ACC112 (cell line): ENCODE measurements around the gene PPFIA3.
"Not testable (repeated sequence)": the region's sequence is repeated elsewhere in the genome, so short reads cannot be mapped to it uniquely, and the experiment has no call there.

Experiments
- H2AFZ ChIP-seq: fragments of 200-600 bp; sonication (generic); one replicate; pipeline ENCODE4 v1.6.0; 2017; ENCODE audit warnings: antibody characterized with exemption, low read length; ENCODE audit not compliant: unreplicated experiment
- H3K27ac ChIP-seq: fragments of 200-600 bp; sonication (generic); 2 replicates; pipeline ENCODE4 v1.5.1; 2014; ENCODE audit warnings: low read depth, mild to moderate bottlenecking, antibody characterized with exemption, low read length, moderate library complexity
- H3K27me3 ChIP-seq: fragments of 200-600 bp; sonication (generic); 2 replicates; pipeline ENCODE4 v1.6.1; 2014; ENCODE audit warnings: mild to moderate bottlenecking, antibody characterized with exemption, low read length, moderate library complexity, mixed read lengths; ENCODE audit not compliant: insufficient read depth
- H3K36me3 ChIP-seq: fragments of 200-600 bp; sonication (generic); 2 replicates; pipeline ENCODE4 v1.6.1; 2016; ENCODE audit warnings: mild to moderate bottlenecking, antibody characterized with exemption, low read length, moderate library complexity, mixed read lengths; ENCODE audit not compliant: insufficient read depth
- H3K4me1 ChIP-seq: fragments of 200-600 bp; sonication (generic); one replicate; pipeline ENCODE4 v1.6.1; 2016; ENCODE audit warnings: low read length, mixed read lengths; ENCODE audit not compliant: insufficient read depth, unreplicated experiment, control insufficient read depth
- H3K4me3 ChIP-seq: fragments of 200-600 bp; sonication (generic); 2 replicates; pipeline ENCODE4 v1.5.1; 2014; ENCODE audit warnings: mild to moderate bottlenecking, low read depth, low read length
- H3K79me2 ChIP-seq: fragments of 200-600 bp; sonication (generic); one replicate; pipeline ENCODE4 v1.6.0; 2016; ENCODE audit warnings: low read length; ENCODE audit not compliant: control insufficient read depth, unreplicated experiment, insufficient read depth

PPFIA3 gene

GRCh38 chr19:49165865-49166301 is 46.5 kb downstream of the PPFIA3 start:
- H3K27ac ChIP-seq: no peak overlapping the region
- H3K36me3 ChIP-seq: no peaks in the 10 kb centered on the region
- H3K79me2 ChIP-seq: no peaks in the 10 kb centered on the region
- H3K27me3 ChIP-seq: no peaks in the 10 kb centered on the region
- H3K4me1 ChIP-seq: peaks cover 5% of the 10 kb centered on the region
- no peak overlapping the region for H2AFZ ChIP-seq
- H3K4me3 ChIP-seq: no peak overlapping the region

DNA sequence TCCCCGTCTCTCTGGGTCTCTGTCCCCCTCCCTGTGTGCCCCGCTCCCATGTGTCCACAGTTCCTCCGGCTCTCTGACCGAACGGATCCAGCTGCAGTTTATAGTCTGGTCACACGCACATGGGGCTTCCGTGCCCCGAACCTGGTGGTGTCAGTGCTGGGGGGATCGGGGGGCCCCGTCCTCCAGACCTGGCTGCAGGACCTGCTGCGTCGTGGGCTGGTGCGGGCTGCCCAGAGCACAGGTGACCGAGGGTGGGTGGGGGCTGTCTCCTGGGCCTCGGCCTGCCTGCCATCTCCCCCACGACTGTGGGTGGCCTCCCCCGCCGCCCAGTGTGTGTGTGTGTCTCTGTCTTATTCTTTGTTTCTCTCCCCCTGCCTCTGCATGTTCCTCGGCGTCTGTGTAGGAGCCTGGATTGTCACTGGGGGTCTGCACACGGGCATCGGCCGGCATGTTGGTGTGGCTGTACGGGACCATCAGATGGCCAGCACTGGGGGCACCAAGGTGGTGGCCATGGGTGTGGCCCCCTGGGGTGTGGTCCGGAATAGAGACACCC is 48.6 kb downstream of the PPFIA3 start:
- H3K27ac ChIP-seq: no peak overlapping the region
- no peaks in the 10 kb centered on the region for H3K27me3 ChIP-seq
- H2AFZ ChIP-seq: no peak overlapping the region
- H3K4me3 ChIP-seq: no peak overlapping the region
- H3K79me2 ChIP-seq: no peaks in the 10 kb centered on the region
- no peaks in the 10 kb centered on the region for H3K36me3 ChIP-seq
- H3K4me1 ChIP-seq: no peaks in the 10 kb centered on the region

- no peak overlapping the region for H3K4me3 ChIP-seq
- no peaks in the 10 kb centered on the region for H3K4me1 ChIP-seq
- no peaks in the 10 kb centered on the region for H3K27me3 ChIP-seq
- H3K36me3 ChIP-seq: no peaks in the 10 kb centered on the region
- H3K79me2 ChIP-seq: no peaks in the 10 kb centered on the region
- H2AFZ ChIP-seq: no peak overlapping the region
- no peak overlapping the region for H3K27ac ChIP-seq
These were observed 49.1 kb downstream of the PPFIA3 start for GRCh38 chr19:49168421-49168820.

- H3K4me3 ChIP-seq: no peak overlapping the region
- H3K36me3 ChIP-seq: no peaks in the 10 kb centered on the region
- H3K27me3 ChIP-seq: no peaks in the 10 kb centered on the region
- no peak overlapping the region for H2AFZ ChIP-seq
- H3K79me2 ChIP-seq: no peaks in the 10 kb centered on the region
- no peaks in the 10 kb centered on the region for H3K4me1 ChIP-seq
- no peak overlapping the region for H3K27ac ChIP-seq
These were observed 53.9 kb downstream of the PPFIA3 start for GRCh38 chr19:49173198-49173597.

- H3K27me3 ChIP-seq: no peaks in the 10 kb centered on the region
- H3K27ac ChIP-seq: no peak overlapping the region
- peaks cover 3% of the 10 kb centered on the region; the same call in 1 of the 2 replicates for H3K36me3 ChIP-seq
- no peak overlapping the region for H3K4me3 ChIP-seq
- no peak overlapping the region for H2AFZ ChIP-seq
- no peaks in the 10 kb centered on the region for H3K4me1 ChIP-seq
- no peaks in the 10 kb centered on the region for H3K79me2 ChIP-seq
These were observed 61.3 kb downstream of the PPFIA3 start for GRCh38 chr19:49180659-49181058.

GRCh38 chr19:49182010-49182847 is 62.9 kb downstream of the PPFIA3 start:
- H3K27ac ChIP-seq, H3K27me3 ChIP-seq, H2AFZ ChIP-seq, H3K79me2 ChIP-seq, H3K4me1 ChIP-seq, H3K36me3 ChIP-seq, H3K4me3 ChIP-seq: not testable (repeated sequence)

DNA sequence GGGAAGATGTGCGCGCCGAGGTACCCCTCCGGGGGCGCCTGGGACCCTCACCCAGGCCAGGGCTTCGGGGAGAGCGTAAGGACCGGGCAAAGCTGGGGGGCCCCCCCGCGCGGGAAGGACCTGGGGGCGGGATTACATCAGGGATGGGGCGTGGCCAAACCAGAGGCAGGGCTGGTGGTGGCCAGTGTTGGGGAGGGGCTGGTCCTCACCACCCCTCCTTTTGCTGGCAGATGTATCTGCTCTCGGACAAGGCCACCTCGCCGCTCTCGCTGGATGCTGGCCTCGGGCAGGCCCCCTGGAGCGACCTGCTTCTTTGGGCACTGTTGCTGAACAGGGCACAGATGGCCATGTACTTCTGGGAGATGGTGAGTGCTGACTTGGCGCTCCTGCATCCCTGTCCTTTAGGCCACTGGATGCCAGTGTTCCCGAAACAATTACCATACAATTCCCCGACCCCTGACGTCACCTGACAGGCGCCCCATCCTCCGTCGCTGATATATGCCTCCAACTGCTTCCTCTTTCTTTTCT is 63.6 kb downstream of the PPFIA3 start:
- H3K36me3 ChIP-seq: peaks cover 3% of the 10 kb centered on the region; the same call in 1 of the 2 replicates
- no peaks in the 10 kb centered on the region for H3K4me1 ChIP-seq
- no peaks in the 10 kb centered on the region for H3K27me3 ChIP-seq
- H2AFZ ChIP-seq: no peak overlapping the region
- no peaks in the 10 kb centered on the region for H3K79me2 ChIP-seq
- no peak overlapping the region for H3K4me3 ChIP-seq
- no peak overlapping the region for H3K27ac ChIP-seq

- Histone ChIP-seq H3K27ac (no peak overlapping the region), H3K27me3 (no peaks in the 10 kb centered on the region), H3K4me1 (no peaks in the 10 kb centered on the region), H2AFZ (no peak overlapping the region), H3K36me3 (peaks cover 8% of the 10 kb centered on the region), H3K79me2 (no peaks in the 10 kb centered on the region), H3K4me3 (no peak overlapping the region)
These were observed 66.8 kb downstream of the PPFIA3 start for GRCh38 chr19:49186108-49186507.

GRCh38 chr19:49188626-49189200 is 69.4 kb downstream of the PPFIA3 start:
- Histone ChIP-seq H3K27me3 (no peaks in the 10 kb centered on the region), H3K4me3 (no peak overlapping the region), H2AFZ (no peak overlapping the region), H3K27ac (no peak overlapping the region), H3K36me3 (peaks cover 8% of the 10 kb centered on the region), H3K4me1 (no peaks in the 10 kb centered on the region), H3K79me2 (no peaks in the 10 kb centered on the region)

DNA sequence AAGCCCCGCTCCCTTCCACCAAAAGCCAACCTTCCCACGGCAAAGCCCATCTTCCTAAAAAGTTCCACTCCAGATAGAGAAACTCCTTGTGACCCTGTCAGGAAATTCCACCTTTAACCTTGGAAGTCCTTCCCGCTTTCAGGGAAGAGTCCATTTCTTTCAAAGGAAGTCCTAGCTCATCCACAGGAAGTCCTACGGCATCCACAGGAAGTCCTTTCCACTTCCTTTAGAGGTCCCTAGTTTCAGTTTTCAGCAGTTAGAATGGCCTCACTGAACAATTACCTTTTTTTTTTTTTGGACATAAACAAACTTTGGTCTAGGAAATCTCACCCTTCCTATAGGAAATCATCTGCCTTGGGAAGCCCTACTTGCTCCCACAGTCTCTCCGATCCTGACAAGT is 69.9 kb downstream of the PPFIA3 start:
- no peak overlapping the region for H2AFZ ChIP-seq
- no peak overlapping the region for H3K27ac ChIP-seq
- no peaks in the 10 kb centered on the region for H3K79me2 ChIP-seq
- no peaks in the 10 kb centered on the region for H3K4me1 ChIP-seq
- H3K4me3 ChIP-seq: no peak overlapping the region
- no peaks in the 10 kb centered on the region for H3K27me3 ChIP-seq
- peaks cover 8% of the 10 kb centered on the region for H3K36me3 ChIP-seq
